Measurements from ENCODE around the gene TMEM150C. TPM values are rescaled to one million over a fixed set of nuclear protein-coding genes. Genes with fewer than 3 reads are reported as not detected.
A peak's percentile ranks its signal among the peaks of the same experiment; 100 is the strongest.

The TMEM150C gene
- total and polyA plus RNA-seq, 2 of the 4 experiments (the other 2 are of a cell fraction): 0.10 to 0.36 TPM

DNA sequence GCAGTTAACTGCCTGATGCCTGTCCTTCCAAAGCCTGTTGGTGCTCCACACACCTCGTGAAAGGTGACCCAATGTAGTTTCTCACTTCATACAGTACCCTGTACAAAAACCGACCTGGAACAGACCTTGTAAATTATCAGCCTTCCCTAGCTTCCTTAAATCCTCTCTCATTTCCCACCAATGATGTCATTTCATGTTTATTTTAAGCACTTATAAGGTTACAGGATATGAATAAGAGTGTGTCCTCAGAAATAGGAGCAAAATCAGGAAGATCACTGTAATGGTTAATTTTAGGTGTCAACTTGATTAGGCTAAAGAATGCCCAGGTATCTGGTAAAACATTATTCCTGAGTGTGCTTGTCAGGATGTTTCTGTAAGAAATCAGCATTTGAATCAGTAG, 44.7 kb downstream of the TMEM150C start:
- no peak overlapping the region for H3K4ac ChIP-seq (ENCODE audit: low read depth, low read length)
- H4K5ac ChIP-seq (ENCODE audit: low read depth, low read length): no peak overlapping the region; the same call in 1 of the 2 replicates
- H3K18ac ChIP-seq (ENCODE audit: low read depth, low read length): 0 out of 2 replicates have a peak overlapping the region, but pooled peaks have one; percentile 33
- peak; percentile 61 for ATAC-seq (ENCODE audit: low read depth)
- H3K4me3 ChIP-seq (ENCODE audit: insufficient read depth, low read depth, low read length): no peak overlapping the region
- peaks cover 10% of the 10 kb centered on the region for H3K27me3 ChIP-seq (ENCODE audit: control insufficient read depth, insufficient read depth, low read length)
- H3K4me1 ChIP-seq (ENCODE audit: control insufficient read depth, insufficient read depth, low read length): peaks cover 9% of the 10 kb centered on the region
- H2AK5ac ChIP-seq (ENCODE audit: low read depth, low read length): no peak overlapping the region
- 0 out of 2 replicates have a peak overlapping the region, but pooled peaks have one; percentile 67 for H3K23ac ChIP-seq (ENCODE audit: low read depth, low read length)
- H4K8ac ChIP-seq (ENCODE audit: low read depth in 2 of 2, low read length in 2 of 2): peak overlapping the region in 1 of 2 experiments; percentile 54; a peak in 1 of 4 replicates
- H2AK9ac ChIP-seq (replicated peaks; ENCODE audit: low read depth, low read length, poor library complexity): no peak overlapping the region
- CTCF ChIA-PET: interaction anchor here (1.3 kb wide), 1 partner anchor 16 kb away, joined by 3 read pairs; no protein-coding TSS in a partner anchor
- no peak overlapping the region for H3K9ac ChIP-seq (ENCODE audit: low read depth, low read length)
- dilution Hi-C loops (cut with HindIII; ENCODE audit: low sequenced_read_pairs, unreplicated experiment) (no loop called here), in situ Hi-C loops (cut with MboI; ENCODE audit: low sequenced_read_pairs) (no loop called here), intact Hi-C loops (cut with micrococcal nuclease) (no loop called here)
- H3K14ac ChIP-seq (replicated peaks; ENCODE audit: low read depth, low read length): 0 out of 2 replicates have a peak overlapping the region, but pooled peaks have one; percentile 61
- H2AFZ ChIP-seq (replicated peaks; ENCODE audit: low read length, poor library complexity): no peak overlapping the region
- H3K36me3 ChIP-seq (ENCODE audit: control insufficient read depth, insufficient read depth, low read length): no peaks in the 10 kb centered on the region
- H4K20me1 ChIP-seq (ENCODE audit: insufficient read depth, low read length): no peaks in the 10 kb centered on the region
- no CpG with 5 or more reads among the region's 2 CpGs for WGBS, 2 experiments (ENCODE audit: extremely low coverage in 2 of 2, insufficient read length in 1 of 2)
- POLR2A ChIA-PET (ENCODE audit: unreplicated experiment): no interaction called here
- H2BK120ac ChIP-seq (ENCODE audit: low read depth, low read length): 0 out of 2 replicates have a peak overlapping the region, but pooled peaks have one; percentile 1
- H3K9me3 ChIP-seq (ENCODE audit: control insufficient read depth, insufficient read depth, low read length): no peaks in the 10 kb centered on the region
- H2BK20ac ChIP-seq (ENCODE audit: low read depth, low read length): no peak overlapping the region
- no peak overlapping the region for H3K27ac ChIP-seq (ENCODE audit: insufficient read depth, low read length)
- H3K79me1 ChIP-seq (ENCODE audit: low read depth in 1 of 2, low read length in 2 of 2): no peaks in the 10 kb centered on the region
- peak; percentile 61 for DNase-seq
- peak overlapping the region; percentile 45; the same call in 1 of the 2 replicates for H3K4me2 ChIP-seq (ENCODE audit: low read depth, low read length)
- H3K9me1 ChIP-seq (ENCODE audit: insufficient read depth, low read length): 0 out of 2 replicates have a peak, but pooled peaks cover 2% of the 10 kb centered on the region
- no peak overlapping the region for H2BK15ac ChIP-seq (ENCODE audit: low read depth, low read length)
- TF ChIP-seq FOS (IDR thresholded peaks at IDR 0.05; ENCODE audit: low read depth, low read length): no peak
- no peak for TF ChIP-seq POLR2A (IDR thresholded peaks at IDR 0.05; ENCODE audit: low read depth, low read length)
- TF ChIP-seq, protein P1, sequence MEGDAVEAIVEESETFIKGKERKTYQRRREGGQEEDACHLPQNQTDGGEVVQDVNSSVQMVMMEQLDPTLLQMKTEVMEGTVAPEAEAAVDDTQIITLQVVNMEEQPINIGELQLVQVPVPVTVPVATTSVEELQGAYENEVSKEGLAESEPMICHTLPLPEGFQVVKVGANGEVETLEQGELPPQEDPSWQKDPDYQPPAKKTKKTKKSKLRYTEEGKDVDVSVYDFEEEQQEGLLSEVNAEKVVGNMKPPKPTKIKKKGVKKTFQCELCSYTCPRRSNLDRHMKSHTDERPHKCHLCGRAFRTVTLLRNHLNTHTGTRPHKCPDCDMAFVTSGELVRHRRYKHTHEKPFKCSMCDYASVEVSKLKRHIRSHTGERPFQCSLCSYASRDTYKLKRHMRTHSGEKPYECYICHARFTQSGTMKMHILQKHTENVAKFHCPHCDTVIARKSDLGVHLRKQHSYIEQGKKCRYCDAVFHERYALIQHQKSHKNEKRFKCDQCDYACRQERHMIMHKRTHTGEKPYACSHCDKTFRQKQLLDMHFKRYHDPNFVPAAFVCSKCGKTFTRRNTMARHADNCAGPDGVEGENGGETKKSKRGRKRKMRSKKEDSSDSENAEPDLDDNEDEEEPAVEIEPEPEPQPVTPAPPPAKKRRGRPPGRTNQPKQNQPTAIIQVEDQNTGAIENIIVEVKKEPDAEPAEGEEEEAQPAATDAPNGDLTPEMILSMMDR (conservative IDR thresholded peaks at IDR 0.05; ENCODE audit: low read depth, low read length): no peak
- TF ChIP-seq, protein P2, sequence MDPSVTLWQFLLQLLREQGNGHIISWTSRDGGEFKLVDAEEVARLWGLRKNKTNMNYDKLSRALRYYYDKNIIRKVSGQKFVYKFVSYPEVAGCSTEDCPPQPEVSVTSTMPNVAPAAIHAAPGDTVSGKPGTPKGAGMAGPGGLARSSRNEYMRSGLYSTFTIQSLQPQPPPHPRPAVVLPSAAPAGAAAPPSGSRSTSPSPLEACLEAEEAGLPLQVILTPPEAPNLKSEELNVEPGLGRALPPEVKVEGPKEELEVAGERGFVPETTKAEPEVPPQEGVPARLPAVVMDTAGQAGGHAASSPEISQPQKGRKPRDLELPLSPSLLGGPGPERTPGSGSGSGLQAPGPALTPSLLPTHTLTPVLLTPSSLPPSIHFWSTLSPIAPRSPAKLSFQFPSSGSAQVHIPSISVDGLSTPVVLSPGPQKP (IDR thresholded peaks at IDR 0.05; ENCODE audit: borderline replicate concordance, low read depth, low read length): no peak
- TF ChIP-seq BHLHE40 (IDR thresholded peaks at IDR 0.05; ENCODE audit: low read depth, low read length): no peak
- no TSS peak for BruUV-seq (replicated peaks)
- H4K91ac ChIP-seq (ENCODE audit: insufficient read depth, low read depth, low read length): no peak overlapping the region; the same call in 1 of the 2 replicates
- H3K56ac ChIP-seq (ENCODE audit: extremely low read depth, insufficient read depth, low read length): no peak overlapping the region
- H2BK5ac ChIP-seq (ENCODE audit: low read depth, low read length, poor library complexity, severe bottlenecking): no peak overlapping the region
